Neuron (in vitro differentiated cells): ENCODE data around the gene MRPL39.

Experiments used
- H2AFZ ChIP-seq: one replicate; pipeline ENCODE4 v1.6.1; 2013; ENCODE audit warnings: low read depth, mild to moderate bottlenecking, inconsistent platforms, low read length, moderate library complexity
- H3K27me3 ChIP-seq: one replicate; pipeline ENCODE4 v1.6.1; 2013; ENCODE audit warnings: low read length; ENCODE audit not compliant: insufficient read depth
- H3K36me3 ChIP-seq: one replicate; pipeline ENCODE4 v1.6.1; 2013; ENCODE audit warnings: low read length; ENCODE audit not compliant: insufficient read depth
- H3K4me1 ChIP-seq: one replicate; pipeline ENCODE4 v1.6.1; 2013; ENCODE audit warnings: low read length; ENCODE audit not compliant: insufficient read depth
- H3K4me3 ChIP-seq: 2 replicates; pipeline ENCODE4 v1.5.1; 2013; ENCODE audit warnings: mild to moderate bottlenecking, low read length, moderate library complexity
- H3K9me3 ChIP-seq: one replicate; pipeline ENCODE4 v1.6.1; 2013; ENCODE audit warnings: low read length

MRPL39 gene

GRCh38 chr21:25571726-25572121, 35.6 kb downstream of the MRPL39 start:
- H3K27me3 ChIP-seq = no peaks in the 10 kb centered on the region
- H3K9me3 ChIP-seq = no peaks in the 10 kb centered on the region
- no peak overlapping the region for H2AFZ ChIP-seq
- no peak overlapping the region for H3K4me3 ChIP-seq
- peaks cover 11% of the 10 kb centered on the region for H3K36me3 ChIP-seq
- peaks cover 19% of the 10 kb centered on the region for H3K4me1 ChIP-seq

DNA sequence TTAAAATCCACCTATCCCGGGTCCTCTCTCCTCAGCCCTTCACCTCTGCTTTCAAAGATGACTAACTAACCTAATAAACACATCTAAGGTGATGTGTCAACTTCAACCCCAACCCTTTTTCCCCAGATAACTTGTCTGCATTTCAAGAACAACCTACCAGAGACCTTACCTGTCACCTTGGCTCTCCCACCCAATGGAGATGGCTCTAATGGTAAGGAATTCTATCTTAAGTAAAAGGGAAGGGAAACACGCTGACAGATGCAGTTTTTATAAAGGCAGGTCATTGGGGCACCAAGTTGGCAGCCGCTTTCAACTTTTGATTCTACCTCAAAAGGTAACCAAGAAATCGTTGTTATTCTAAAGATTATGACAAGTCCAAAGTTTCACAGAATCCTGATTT, 37.6 kb downstream of the MRPL39 start:
- Histone ChIP-seq H3K27me3 (no peaks in the 10 kb centered on the region), H3K4me3 (no peak overlapping the region), H3K36me3 (peaks cover 18% of the 10 kb centered on the region), H3K4me1 (peaks cover 19% of the 10 kb centered on the region), H3K9me3 (no peaks in the 10 kb centered on the region), H2AFZ (no peak overlapping the region)

- H3K4me3 ChIP-seq = no peak overlapping the region
- H3K27me3 ChIP-seq = no peaks in the 10 kb centered on the region
- H3K4me1 ChIP-seq = peaks cover 18% of the 10 kb centered on the region
- H2AFZ ChIP-seq = no peak overlapping the region
- H3K36me3 ChIP-seq = peaks cover 22% of the 10 kb centered on the region
- no peaks in the 10 kb centered on the region for H3K9me3 ChIP-seq
Observed at GRCh38 chr21:25569084-25569483, 38.2 kb downstream of the MRPL39 start.

- Histone ChIP-seq H3K36me3 (peaks cover 25% of the 10 kb centered on the region), H2AFZ (no peak overlapping the region), H3K4me3 (no peak overlapping the region), H3K27me3 (no peaks in the 10 kb centered on the region), H3K9me3 (no peaks in the 10 kb centered on the region), H3K4me1 (peaks cover 10% of the 10 kb centered on the region)
Observed at GRCh38 chr21:25568246-25568645, 39.0 kb downstream of the MRPL39 start.

GRCh38 chr21:25567472-25567871, 39.8 kb downstream of the MRPL39 start:
- Histone ChIP-seq H3K4me3 (no peak overlapping the region), H3K9me3 (peaks cover 2% of the 10 kb centered on the region), H3K4me1 (peaks cover 10% of the 10 kb centered on the region), H3K36me3 (peaks cover 27% of the 10 kb centered on the region), H3K27me3 (no peaks in the 10 kb centered on the region), H2AFZ (no peak overlapping the region)

- H3K4me3 ChIP-seq = no peak overlapping the region
- no peaks in the 10 kb centered on the region for H3K27me3 ChIP-seq
- peaks cover 2% of the 10 kb centered on the region for H3K9me3 ChIP-seq
- H3K4me1 ChIP-seq = peaks cover 10% of the 10 kb centered on the region
- no peak overlapping the region for H2AFZ ChIP-seq
- peaks cover 27% of the 10 kb centered on the region for H3K36me3 ChIP-seq
Observed at GRCh38 chr21:25566645-25567044, 40.6 kb downstream of the MRPL39 start.

GRCh38 chr21:25565272-25566211, 41.7 kb downstream of the MRPL39 start:
- Histone ChIP-seq H2AFZ (no peak overlapping the region), H3K4me3 (no peak overlapping the region), H3K9me3 (peaks cover 2% of the 10 kb centered on the region), H3K36me3 (peaks cover 27% of the 10 kb centered on the region), H3K27me3 (no peaks in the 10 kb centered on the region), H3K4me1 (peaks cover 10% of the 10 kb centered on the region)

- Histone ChIP-seq H3K36me3 (peaks cover 27% of the 10 kb centered on the region), H3K27me3 (no peaks in the 10 kb centered on the region), H2AFZ (no peak overlapping the region), H3K4me3 (no peak overlapping the region), H3K9me3 (peaks cover 2% of the 10 kb centered on the region), H3K4me1 (peaks cover 10% of the 10 kb centered on the region)
Observed at GRCh38 chr21:25564349-25564948, 42.8 kb downstream of the MRPL39 start.

GRCh38 chr21:25563361-25564116, 43.7 kb downstream of the MRPL39 start:
- Histone ChIP-seq H3K36me3 (peaks cover 27% of the 10 kb centered on the region), H3K4me3 (no peak overlapping the region), H2AFZ (no peak overlapping the region), H3K4me1 (peaks cover 7% of the 10 kb centered on the region), H3K27me3 (no peaks in the 10 kb centered on the region), H3K9me3 (peaks cover 2% of the 10 kb centered on the region)

DNA sequence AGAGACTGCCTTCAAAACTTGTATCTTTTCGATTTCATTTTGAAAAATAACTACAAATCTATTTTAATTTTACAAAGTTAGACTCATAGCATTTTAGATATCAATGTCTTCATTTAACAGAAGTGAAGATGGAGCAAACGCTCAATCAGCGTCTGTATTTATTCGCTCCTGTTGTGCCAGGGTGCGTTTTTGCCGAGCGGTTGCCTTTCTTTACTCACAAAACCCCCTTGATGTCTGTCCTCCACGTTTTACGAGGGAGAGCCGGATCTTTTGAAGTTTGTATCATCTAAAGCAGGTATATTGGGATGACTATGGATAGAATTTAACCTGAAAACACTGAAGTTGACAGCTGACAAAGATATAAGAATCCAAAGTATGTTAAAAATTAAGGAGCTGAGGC, 44.6 kb downstream of the MRPL39 start:
- no peak overlapping the region for H2AFZ ChIP-seq
- no peaks in the 10 kb centered on the region for H3K27me3 ChIP-seq
- H3K4me3 ChIP-seq = no peak overlapping the region
- peaks cover 27% of the 10 kb centered on the region for H3K36me3 ChIP-seq
- no peaks in the 10 kb centered on the region for H3K4me1 ChIP-seq
- H3K9me3 ChIP-seq = peaks cover 2% of the 10 kb centered on the region

DNA sequence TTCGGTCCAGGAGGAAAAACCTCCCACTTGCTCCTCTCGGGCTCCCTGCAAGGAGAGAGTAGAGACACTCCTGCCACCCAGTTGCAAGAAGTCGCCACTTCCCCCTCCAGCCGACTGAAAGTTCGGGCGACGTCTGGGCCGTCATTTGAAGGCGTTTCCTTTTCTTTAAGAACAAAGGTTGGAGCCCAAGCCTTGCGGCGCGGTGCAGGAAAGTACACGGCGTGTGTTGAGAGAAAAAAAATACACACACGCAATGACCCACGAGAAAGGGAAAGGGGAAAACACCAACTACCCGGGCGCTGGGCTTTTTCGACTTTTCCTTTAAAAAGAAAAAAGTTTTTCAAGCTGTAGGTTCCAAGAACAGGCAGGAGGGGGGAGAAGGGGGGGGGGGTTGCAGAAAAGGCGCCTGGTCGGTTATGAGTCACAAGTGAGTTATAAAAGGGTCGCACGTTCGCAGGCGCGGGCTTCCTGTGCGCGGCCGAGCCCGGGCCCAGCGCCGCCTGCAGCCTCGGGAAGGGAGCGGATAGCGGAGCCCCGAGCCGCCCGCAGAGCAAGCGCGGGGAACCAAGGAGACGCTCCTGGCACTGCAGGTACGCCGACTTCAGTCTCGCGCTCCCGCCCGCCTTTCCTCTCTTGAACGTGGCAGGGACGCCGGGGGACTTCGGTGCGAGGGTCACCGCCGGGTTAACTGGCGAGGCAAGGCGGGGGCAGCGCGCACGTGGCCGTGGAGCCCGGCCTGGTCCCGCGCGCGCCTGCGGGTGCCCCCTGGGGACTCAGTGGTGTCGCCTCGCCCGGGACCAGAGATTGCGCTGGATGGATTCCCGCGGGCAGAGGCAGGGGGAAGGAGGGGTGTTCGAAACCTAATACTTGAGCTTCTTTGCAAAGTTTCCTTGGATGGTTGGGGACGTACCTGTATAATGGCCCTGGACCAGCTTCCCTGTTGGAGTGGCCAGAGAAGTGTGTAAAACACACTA, 45.3 kb downstream of the MRPL39 start:
- Histone ChIP-seq H2AFZ (no peak overlapping the region), H3K9me3 (peaks cover 2% of the 10 kb centered on the region), H3K36me3 (peaks cover 21% of the 10 kb centered on the region), H3K4me3 (no peak overlapping the region), H3K27me3 (no peaks in the 10 kb centered on the region), H3K4me1 (no peaks in the 10 kb centered on the region)

DNA sequence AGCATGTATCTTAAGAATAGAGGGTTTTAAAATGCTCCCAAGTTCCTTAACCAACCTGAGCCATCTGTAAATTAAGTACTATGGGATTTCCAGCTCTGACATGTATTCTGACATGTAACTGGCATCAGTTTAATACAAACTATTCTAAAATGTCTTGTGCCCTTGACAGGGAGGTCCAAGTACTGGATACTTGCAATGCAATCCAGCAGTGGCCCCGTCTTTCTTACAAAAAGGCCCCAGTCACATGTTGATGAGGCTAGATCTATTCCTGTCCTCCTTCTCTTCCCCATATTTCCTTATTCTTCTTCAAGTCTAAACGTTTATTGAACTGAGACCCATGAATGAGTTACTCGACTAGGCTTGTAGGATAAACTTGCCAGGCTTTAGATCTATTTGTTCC, 46.4 kb downstream of the MRPL39 start:
- peaks cover 13% of the 10 kb centered on the region for H3K36me3 ChIP-seq
- no peak overlapping the region for H3K4me3 ChIP-seq
- H3K27me3 ChIP-seq = no peaks in the 10 kb centered on the region
- peaks cover 2% of the 10 kb centered on the region for H3K9me3 ChIP-seq
- H2AFZ ChIP-seq = no peak overlapping the region
- H3K4me1 ChIP-seq = no peaks in the 10 kb centered on the region
